ENCODE data around the gene POR.

GRCh38 chr7:75885036-75885435 lies 29.9 kb upstream of the POR start:
- TF ChIP-seq POLR2A (IDR thresholded peaks at IDR 0.05; ENCODE audit: low read depth) (no peak), CTCF (IDR thresholded peaks at IDR 0.05) (no peak), EP300 (IDR thresholded peaks at IDR 0.05) (no peak), POLR2AphosphoS5 (IDR thresholded peaks at IDR 0.05) (no peak)

All from esophagus muscularis mucosa (tissue), 4 donors.